Activated CD4-positive, alpha-beta T cell treated with anti-CD3 and anti-CD28 coated beads, Interleukin-2, amount 10 ng/mL, durations not matched to agents 24 days and 14 days (primary cell): ENCODE data around the gene ETFB. TPM values are rescaled to one million over a fixed set of nuclear protein-coding genes. Genes with fewer than 3 reads are reported as not detected.

Experiments used
- DNase-seq: peaks from one replicate; pipeline ENCODE4 v3.0.0; 2022
- H3K27ac Mint-ChIP-seq: one replicate; pipeline ENCODE4 v1.8.0; 2022; ENCODE audit warnings: mild to moderate bottlenecking, mixed read lengths
- H3K27me3 Mint-ChIP-seq: one replicate; pipeline ENCODE4 v1.8.0; 2022; ENCODE audit warnings: mixed read lengths
- H3K36me3 Mint-ChIP-seq: one replicate; pipeline ENCODE4 v1.8.0; 2022; ENCODE audit warnings: low read depth, mild to moderate bottlenecking, mixed read lengths
- H3K4me1 Mint-ChIP-seq: one replicate; pipeline ENCODE4 v1.8.0; 2021; ENCODE audit warnings: mixed read lengths
- H3K4me3 Mint-ChIP-seq: one replicate; pipeline ENCODE4 v1.8.0; 2022; ENCODE audit warnings: mild to moderate bottlenecking, moderate library complexity, mixed read lengths
- H3K9me3 Mint-ChIP-seq: one replicate; pipeline ENCODE4 v1.8.0; 2021; ENCODE audit warnings: mixed read lengths
- intact Hi-C: fragments of 100-400 bp; cut with micrococcal nuclease; formaldehyde crosslinking; loops from one replicate; pipeline ENCODE4 v1.15.1; 2023
- total RNA-seq: library from RNA; stranded (reverse); gene quantifications from 2 replicates; pipeline ENCODE4 v1.2.3, GENCODE V29; 2022

ETFB gene
- total RNA-seq, 1 donor from 2014 or later = 199 TPM

DNA sequence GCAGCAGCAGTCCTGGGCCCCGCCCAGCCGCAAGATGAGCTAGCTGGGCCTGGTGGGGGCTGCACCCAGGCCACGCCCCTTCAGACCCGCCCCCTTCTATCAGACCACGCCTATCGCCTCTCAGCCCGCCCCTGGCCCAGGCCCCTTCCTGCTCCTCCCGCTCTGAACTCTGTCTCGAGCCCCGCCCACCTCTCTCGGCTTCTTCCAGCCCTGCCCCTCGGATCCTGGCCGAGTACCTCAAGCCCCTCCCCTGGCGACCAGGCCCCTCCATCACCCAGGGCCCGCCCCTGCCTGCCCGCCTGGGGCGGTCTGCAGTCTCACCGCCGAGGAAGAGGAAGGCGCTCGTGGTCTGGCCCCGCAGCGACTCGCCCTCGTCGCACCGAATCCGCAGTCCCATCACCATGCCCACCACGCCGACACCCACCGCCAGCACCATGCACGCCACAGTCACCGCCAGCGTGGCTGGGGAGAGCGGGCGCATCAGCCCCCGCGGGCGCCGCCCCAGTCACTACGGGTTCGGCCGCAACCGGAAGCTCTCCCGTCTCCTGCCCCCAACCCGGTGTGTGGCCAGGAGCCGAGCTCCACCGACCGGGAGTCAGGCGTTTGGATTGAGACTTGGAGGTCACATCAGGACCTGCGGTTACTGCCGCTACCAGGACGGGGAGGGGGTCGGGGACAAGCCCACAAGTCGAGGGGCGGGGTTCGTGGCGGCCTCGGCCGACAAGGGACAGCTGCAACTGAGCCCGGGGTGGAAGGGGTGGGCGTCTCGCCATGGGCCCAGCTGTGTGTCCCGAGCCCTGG, 1.6 kb upstream of the ETFB start:
- Mint-ChIP-seq H3K9me3 (no peaks in the 10 kb centered on the region), H3K27ac (peak overlapping the region; percentile 98), H3K27me3 (no peaks in the 10 kb centered on the region), H3K4me3 (peak overlapping the region; percentile 98), H3K4me1 (peaks cover 57% of the 10 kb centered on the region), H3K36me3 (peaks cover 61% of the 10 kb centered on the region)
- intact Hi-C loops = loop anchor here (1.0 to 5.0 kb wide), 4 partner anchors 8 to 260 kb away; partner anchors contain the start of gene CTU1
- peak; percentile 99 for DNase-seq

DNA sequence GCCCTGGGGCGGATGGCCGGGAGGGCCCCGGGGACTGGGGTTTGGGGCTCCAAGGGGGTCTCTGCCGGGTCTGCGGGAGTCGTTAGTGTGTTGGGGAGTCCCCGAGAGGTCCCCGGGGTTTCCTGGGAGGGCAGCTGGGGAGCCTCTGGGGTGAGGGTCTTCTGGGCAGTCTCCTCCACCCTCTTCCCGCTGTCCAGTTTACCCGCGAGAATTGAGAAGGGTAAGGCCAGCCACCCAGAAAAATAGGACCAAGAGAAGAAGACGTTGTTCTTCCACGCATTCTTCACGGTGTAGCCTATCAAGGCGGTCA, 1.0 kb upstream of the ETFB start:
- Mint-ChIP-seq H3K27ac (peak overlapping the region; percentile 98), H3K9me3 (no peaks in the 10 kb centered on the region), H3K4me1 (peaks cover 57% of the 10 kb centered on the region), H3K27me3 (no peaks in the 10 kb centered on the region), H3K36me3 (peaks cover 61% of the 10 kb centered on the region), H3K4me3 (peak overlapping the region; percentile 98)
- DNase-seq = no peak
- intact Hi-C loops = loop anchor here (1.0 to 5.0 kb wide), 4 partner anchors 8 to 260 kb away; partner anchors contain the start of gene CTU1

DNA sequence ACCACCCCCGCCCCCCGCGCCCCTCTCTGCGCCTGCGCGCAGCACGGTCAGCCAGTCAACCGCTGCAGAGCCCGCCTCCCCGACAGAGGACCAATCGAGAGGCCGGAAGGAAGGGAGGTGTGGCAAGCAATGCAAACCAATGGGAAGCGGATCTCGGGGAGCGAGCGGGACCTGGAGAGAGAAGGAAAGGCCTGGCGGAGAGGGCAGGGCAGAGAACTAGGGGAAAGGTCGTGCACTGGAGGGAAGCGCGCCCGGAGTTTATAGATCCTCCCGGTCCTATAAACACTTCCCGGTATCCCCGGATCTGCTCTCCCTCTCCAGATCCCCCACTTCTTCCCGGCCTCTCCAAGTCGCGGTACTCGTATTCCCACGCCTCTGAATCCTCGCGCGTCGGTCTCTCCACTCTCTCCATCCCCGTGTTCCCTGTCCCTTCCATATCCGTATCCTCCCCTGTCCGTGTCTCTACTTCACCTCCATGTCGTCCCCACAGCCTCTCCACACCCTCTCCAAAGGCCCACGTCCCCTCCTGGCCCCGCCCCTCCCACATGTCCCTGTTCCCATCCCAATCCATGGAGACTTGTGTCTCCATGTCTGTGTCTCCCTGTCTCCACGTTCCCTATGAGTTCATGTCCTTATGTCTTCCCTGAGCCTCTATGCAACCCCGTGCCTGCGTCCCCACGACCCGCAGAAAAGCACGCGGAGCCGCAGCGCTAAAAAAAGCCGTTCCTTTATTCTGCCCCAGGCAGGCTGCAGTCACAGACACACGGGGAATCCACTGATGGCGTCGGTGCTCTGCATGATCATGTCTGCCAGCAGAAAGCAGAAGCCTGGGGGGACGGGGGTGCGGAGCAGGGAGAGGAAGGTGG, 434 bp upstream of the ETFB start:
- Mint-ChIP-seq H3K27ac (peak overlapping the region; percentile 98), H3K4me1 (peaks cover 56% of the 10 kb centered on the region), H3K27me3 (no peaks in the 10 kb centered on the region), H3K4me3 (peak overlapping the region; percentile 98), H3K36me3 (peaks cover 63% of the 10 kb centered on the region), H3K9me3 (no peaks in the 10 kb centered on the region)
- peak; percentile 98 for DNase-seq
- intact Hi-C loops = loop anchor here (1.0 to 5.0 kb wide), 4 partner anchors 9 to 259 kb away; partner anchors contain the start of gene CTU1

DNA sequence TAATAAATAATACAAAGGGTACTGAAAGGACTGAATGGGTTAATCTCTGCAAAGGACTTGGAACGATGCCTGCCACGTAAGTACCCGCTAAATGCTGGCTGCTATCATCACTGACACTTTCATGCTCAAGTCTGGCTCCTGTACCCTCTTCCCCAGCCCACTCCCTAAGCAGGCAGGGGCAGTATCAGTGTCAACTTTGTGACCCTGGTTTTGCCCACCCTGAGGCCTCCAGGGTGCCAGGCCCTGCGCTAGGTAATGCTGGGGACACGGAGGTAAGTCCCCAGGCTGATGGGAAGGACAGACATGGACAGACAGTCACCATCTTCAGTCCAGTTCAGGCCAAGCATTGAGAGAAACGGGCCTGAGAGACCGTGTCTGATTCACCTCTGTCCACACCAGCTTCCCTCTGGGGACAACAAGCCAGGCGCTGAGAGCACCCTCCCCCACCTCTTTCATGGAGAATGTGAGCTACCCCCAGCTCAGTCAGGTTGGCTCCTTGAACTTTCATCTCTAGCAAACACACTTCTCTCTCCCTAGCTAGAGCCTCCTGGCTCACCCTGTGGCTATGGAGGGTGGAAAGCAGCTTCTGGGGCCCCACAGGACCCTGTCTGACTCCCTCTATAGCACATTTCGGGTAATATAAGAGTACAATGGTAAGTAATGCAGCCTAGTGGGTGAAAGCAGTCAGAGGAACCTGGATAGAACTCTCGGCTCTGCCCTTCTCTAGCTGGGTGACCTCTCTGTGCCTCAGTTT, 800 bp downstream of the ETFB start:
- DNase-seq = peak; percentile 75
- Mint-ChIP-seq H3K36me3 (peaks cover 51% of the 10 kb centered on the region), H3K27me3 (no peaks in the 10 kb centered on the region), H3K4me3 (peak overlapping the region; percentile 98), H3K9me3 (no peaks in the 10 kb centered on the region), H3K27ac (peak overlapping the region; percentile 98), H3K4me1 (peaks cover 45% of the 10 kb centered on the region)
- intact Hi-C loops = loop anchor here (1.0 to 5.0 kb wide), 2 partner anchors 258 to 338 kb away; partner anchors contain the start of gene CTU1

DNA sequence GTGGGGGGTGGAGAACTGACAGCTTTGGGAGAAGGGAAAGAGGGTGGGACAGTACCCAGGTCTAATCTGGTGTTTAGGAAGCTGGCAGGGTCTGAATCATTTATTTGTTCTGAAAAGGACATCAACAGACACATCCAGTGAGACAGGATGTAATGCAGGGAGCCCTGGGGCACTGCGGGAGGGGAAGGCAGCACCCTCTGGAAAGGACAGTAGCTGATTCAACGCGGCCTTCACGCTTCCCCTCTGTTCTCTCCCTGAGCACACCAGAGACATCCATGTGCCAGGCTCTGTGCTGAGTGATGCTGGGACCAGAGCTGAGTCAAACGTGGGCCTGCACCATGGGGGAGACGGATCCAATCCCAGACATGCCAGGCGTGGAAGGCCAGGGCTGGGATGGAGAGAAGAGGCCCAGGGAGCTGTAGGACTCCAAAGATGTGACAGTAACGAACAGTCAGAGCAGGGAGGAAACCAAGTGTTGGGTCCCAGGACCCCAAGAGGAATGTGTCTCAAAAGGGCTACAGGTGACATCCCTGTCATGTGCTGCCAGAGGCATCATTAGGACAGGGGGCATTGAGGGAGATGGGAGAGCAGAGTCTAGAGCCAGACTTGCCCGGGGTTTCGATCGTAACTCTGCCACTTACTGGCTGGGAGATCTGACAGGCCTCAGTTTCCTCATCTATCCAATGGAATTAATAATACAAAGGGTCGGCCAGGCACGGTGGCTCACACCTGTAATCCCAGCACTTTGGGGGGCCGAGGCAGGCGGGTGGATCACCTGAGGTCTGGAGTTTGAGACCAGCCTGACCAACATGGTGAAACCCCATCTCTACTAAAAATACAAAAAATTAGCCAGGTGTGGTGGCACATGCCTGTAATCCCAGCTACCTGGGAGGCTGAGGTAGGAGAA, 1.7 kb downstream of the ETFB start:
- DNase-seq = no peak
- Mint-ChIP-seq H3K36me3 (peaks cover 47% of the 10 kb centered on the region), H3K9me3 (no peaks in the 10 kb centered on the region), H3K4me1 (peaks cover 45% of the 10 kb centered on the region), H3K27me3 (no peaks in the 10 kb centered on the region), H3K4me3 (peak overlapping the region; percentile 82), H3K27ac (peak overlapping the region; percentile 98)
- intact Hi-C loops = loop anchor here (1.0 to 5.0 kb wide), 2 partner anchors 257 to 339 kb away; partner anchors contain the start of gene CTU1

DNA sequence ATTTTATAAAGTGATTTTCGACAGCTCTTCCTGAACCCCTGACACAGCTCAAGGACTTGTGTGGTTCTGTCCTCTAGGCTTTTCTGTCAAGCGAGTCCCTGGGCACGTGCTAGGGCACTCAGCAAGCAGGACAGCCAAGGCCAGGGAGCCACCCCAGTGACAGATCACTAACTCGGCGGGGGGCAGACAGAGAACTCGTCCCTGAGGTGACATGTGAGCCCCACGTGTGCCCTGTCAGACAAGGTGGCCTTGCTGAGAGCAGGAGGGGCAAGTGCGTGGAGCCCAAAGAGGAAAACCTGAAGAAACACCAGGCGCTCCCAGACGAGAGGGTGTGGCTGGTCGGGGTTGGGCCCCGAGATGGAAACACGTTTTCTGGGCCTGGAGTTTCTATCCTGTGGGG, 4.9 kb downstream of the ETFB start:
- peaks cover 44% of the 10 kb centered on the region for H3K4me1 Mint-ChIP-seq
- no peaks in the 10 kb centered on the region for H3K9me3 Mint-ChIP-seq
- H3K27ac Mint-ChIP-seq = peak overlapping the region; percentile 37
- H3K36me3 Mint-ChIP-seq = peaks cover 33% of the 10 kb centered on the region
- intact Hi-C loops = no loop called here
- no peaks in the 10 kb centered on the region for H3K27me3 Mint-ChIP-seq
- H3K4me3 Mint-ChIP-seq = no peak overlapping the region
- no peak for DNase-seq

DNA sequence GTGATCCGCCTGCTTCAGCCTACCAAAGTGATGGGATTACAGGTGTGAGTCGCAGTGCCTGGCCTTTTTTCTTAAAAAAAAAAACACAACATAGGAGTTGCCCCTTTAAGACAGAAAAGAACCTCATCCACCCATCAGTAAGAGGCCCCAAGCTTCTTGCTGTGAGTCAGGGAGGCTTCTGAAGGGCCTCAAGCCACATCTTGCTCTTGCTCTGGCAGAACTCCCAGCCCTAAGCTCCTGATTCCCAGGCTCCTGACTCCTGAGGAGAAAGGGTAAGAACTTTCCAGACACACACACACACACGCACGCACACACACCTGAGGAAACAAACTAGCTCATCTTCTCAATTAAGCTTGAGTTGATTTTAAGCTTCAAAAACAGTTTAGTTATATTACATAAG, 6.9 kb downstream of the ETFB start:
- H3K36me3 Mint-ChIP-seq = peaks cover 25% of the 10 kb centered on the region
- H3K27me3 Mint-ChIP-seq = no peaks in the 10 kb centered on the region
- intact Hi-C loops = no loop called here

DNA sequence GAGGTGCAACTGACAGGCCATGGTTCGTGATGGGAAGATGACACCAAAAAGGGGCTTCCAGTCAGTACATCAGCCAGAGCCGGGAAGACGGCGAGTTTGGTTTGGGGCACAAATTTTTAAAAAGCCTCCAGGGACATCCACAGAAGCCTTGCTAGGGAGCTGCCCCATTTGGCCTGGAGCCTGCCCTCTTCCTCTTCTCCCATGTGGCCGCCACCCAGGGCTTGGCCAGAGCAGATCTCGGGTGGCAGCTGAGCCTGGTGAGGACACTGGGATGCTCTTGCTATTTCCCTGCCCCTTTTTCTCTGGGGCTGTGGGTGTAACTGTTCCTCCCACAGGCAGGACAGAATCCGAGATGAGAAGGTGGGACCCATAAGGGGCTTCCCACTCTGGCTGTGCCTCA, 8.2 kb downstream of the ETFB start:
- intact Hi-C loops = no loop called here
- peaks cover 20% of the 10 kb centered on the region for H3K36me3 Mint-ChIP-seq
- no peaks in the 10 kb centered on the region for H3K27me3 Mint-ChIP-seq
- H3K27ac Mint-ChIP-seq = peak overlapping the region; percentile 4
- DNase-seq = no peak
- peaks cover 28% of the 10 kb centered on the region for H3K4me1 Mint-ChIP-seq
- H3K4me3 Mint-ChIP-seq = no peak overlapping the region
- H3K9me3 Mint-ChIP-seq = no peaks in the 10 kb centered on the region

More for the DNA sequence above, 6.9 kb downstream of the ETFB start:
- no peak for DNase-seq
- H3K27ac Mint-ChIP-seq = no peak overlapping the region
- no peak overlapping the region for H3K4me3 Mint-ChIP-seq
- H3K9me3 Mint-ChIP-seq = no peaks in the 10 kb centered on the region
- H3K4me1 Mint-ChIP-seq = peaks cover 40% of the 10 kb centered on the region

DNA sequence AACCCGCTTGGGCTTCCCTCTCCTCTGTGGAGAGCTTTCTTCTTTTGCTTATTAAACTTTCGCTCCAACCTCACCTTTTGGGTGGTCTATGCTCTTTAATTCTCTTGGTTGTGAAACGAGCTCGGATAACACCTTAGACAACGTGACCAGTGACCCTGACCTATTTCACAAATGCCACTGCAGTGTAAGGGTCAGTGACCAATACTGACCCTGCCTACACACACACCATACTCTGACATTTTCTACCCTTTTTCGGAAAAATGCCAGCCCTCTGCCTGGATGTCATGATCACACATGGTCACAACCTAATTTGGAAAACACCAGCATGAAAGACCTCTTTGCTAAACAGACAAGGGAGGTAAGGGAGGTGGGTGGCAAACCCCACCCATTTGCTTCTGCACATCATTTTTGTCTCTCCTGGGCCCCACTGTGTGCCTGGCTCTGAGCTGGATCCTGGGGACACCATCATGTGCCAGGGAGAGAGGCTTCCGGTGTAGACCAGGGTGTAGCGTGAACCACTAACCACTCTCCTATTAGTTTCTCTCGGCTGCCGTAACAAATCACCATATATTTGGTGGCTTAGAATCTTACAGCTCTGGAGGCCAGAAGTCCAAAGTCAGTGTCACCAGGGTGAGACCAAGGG, 9.9 kb downstream of the ETFB start:
- peaks cover 17% of the 10 kb centered on the region for H3K4me1 Mint-ChIP-seq
- peaks cover 24% of the 10 kb centered on the region for H3K36me3 Mint-ChIP-seq
- DNase-seq = no peak
- intact Hi-C loops = no loop called here
- no peak overlapping the region for H3K27ac Mint-ChIP-seq
- no peaks in the 10 kb centered on the region for H3K9me3 Mint-ChIP-seq
- H3K4me3 Mint-ChIP-seq = no peak overlapping the region
- no peaks in the 10 kb centered on the region for H3K27me3 Mint-ChIP-seq

DNA sequence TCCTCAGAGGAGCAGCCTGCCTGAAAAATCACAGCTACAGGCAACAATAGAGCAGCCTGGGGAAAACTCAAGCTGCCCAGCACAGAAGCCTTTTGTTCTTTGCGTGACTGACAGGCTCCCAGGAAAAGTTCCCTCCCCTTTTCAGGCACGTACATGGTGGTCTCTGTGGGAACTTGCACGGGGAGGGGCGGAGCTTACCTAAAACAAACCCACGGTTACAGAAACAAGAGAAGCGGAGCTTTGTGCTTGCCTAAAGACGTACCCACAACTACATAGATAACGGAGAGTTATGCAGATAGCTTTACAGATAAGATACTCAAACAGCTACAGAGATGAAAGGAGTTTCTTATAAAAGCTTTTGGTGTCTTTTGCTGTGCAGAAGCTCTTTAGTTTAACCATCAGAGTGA, 11.4 kb downstream of the ETFB start:
- intact Hi-C loops = no loop called here
- H3K4me1 Mint-ChIP-seq = peaks cover 15% of the 10 kb centered on the region
- DNase-seq = peak; percentile 72
- peaks cover 32% of the 10 kb centered on the region for H3K36me3 Mint-ChIP-seq
- H3K27ac Mint-ChIP-seq = peak overlapping the region; percentile 79
- H3K27me3 Mint-ChIP-seq = no peaks in the 10 kb centered on the region
- no peaks in the 10 kb centered on the region for H3K9me3 Mint-ChIP-seq
- peak overlapping the region; percentile 54 for H3K4me3 Mint-ChIP-seq

DNA sequence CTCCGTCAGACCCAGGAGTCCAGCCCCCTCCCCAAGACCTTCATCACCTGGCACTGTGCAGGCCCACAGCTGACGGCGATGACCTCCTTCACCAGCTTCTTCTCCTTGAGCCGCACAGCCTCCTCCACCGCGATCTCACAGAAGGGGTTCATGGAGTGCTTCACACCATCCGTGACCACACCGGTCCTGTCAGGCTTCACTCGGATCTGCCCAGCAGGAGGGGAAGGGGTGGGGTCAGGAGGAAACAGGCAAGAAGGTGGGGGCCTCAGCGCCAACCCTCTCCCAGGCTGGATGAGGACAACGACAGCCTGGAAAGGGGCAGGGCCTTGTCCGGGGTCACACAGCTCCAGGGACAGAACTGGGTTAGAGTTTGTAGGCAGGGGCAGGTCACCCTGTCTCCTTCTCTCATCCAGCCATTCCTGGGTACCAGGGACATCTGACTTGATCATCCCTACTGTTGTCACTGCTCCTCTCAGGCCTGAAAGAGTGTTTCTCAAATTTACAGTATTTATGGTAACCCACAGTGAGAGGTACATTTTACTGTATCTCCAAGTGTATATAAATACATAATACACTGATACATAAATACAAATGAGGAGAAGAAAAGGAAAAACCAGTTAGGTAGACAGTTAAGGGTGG, 12.0 kb downstream of the ETFB start:
- Mint-ChIP-seq H3K9me3 (no peaks in the 10 kb centered on the region), H3K36me3 (peaks cover 32% of the 10 kb centered on the region), H3K4me3 (no peak overlapping the region), H3K27ac (peak overlapping the region; percentile 60), H3K4me1 (peaks cover 10% of the 10 kb centered on the region), H3K27me3 (no peaks in the 10 kb centered on the region)
- DNase-seq = no peak
- intact Hi-C loops = no loop called here

DNA sequence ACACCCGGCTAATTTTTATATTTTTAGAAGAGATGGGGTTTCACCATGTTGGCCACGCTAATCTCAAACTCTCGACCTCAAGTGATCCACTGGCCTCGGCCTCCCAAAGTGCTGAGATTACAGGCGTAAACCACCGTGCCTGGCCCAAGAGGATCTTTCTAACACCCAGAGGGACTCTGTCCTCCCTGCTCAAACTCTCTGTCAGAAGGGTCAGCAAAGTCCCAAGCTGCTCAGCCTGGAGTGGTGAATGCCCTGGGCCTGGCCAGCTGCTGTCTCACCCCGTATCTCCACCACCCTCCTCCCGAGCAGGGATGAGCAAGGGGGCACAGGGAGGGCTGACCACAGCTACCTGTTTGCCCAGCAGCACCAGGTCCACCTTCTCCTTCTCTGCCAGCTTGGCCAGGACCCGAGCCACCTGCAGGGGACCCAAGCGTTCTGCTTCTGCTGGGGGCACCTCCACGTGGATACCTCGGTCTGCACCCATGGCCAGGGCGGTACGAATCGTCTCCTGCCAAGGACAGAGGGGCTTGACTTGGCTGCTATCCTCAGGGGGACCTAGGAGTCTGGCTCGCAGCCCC, 13.3 kb downstream of the ETFB start:
- intact Hi-C loops = no loop called here
- no peak for DNase-seq
- no peaks in the 10 kb centered on the region for H3K27me3 Mint-ChIP-seq
- no peak overlapping the region for H3K4me3 Mint-ChIP-seq
- no peak overlapping the region for H3K27ac Mint-ChIP-seq
- peaks cover 9% of the 10 kb centered on the region for H3K4me1 Mint-ChIP-seq
- peaks cover 34% of the 10 kb centered on the region for H3K36me3 Mint-ChIP-seq
- H3K9me3 Mint-ChIP-seq = no peaks in the 10 kb centered on the region
